ENCODE data around the gene RARRES2. TPM values are rescaled to one million over a fixed set of nuclear protein-coding genes. Genes with fewer than 3 reads are reported as not detected.

RARRES2 gene
- polyA plus RNA-seq, 3 donors = 40.9 to 55.6 (median 54.0) TPM

- no peak for DNase-seq
Measured at GRCh38 chr7:150344299-150344698, 2.9 kb upstream of the RARRES2 start.

- no peak for DNase-seq
Measured at GRCh38 chr7:150343225-150343624, 1.8 kb upstream of the RARRES2 start.

- DNase-seq = no peak
Measured at GRCh38 chr7:150342121-150342408, 636 bp upstream of the RARRES2 start.

- DNase-seq = no peak
Measured at GRCh38 chr7:150340875-150341262, 560 bp downstream of the RARRES2 start.

GRCh38 chr7:150340024-150340749 is 1.2 kb downstream of the RARRES2 start:
- DNase-seq = no peak

- no peak for DNase-seq
Measured at GRCh38 chr7:150339409-150339809, 2.0 kb downstream of the RARRES2 start.

DNA sequence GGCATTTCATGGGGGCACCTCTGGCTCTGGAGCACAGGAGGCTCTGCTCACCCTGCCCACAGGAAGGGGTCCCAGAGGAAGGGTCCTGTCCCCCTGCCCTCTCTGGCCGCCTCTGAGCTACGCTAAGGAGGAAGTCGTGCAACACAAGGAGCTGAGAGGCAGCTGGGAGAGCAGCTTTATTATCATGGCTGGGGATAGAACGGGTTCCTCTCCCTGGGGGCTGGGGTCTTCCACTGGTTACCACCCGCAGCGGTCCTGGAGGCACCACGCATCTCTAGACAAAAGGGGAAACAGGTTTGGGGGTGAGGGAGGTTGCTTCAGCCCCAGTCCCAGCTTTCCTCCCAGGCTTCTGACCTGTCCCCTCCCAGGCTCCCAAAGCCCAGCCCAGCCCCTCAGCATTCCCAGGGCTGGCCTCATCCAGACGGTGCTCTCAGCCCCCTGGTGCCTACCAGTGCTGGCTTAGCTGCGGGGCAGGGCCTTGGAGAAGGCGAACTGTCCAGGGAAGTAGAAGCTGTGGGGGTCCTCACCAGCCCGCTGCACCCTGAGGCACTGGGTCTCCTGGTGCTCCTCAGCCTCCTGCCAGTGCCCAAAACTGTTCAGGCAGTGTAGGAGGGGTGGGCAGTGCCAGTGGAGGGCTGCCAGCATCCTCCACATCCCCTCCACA is 3.1 kb downstream of the RARRES2 start:
- DNase-seq = no peak

GRCh38 chr7:150337659-150338081 is 3.8 kb downstream of the RARRES2 start:
- no peak for DNase-seq

GRCh38 chr7:150337179-150337578 is 4.2 kb downstream of the RARRES2 start:
- no peak for DNase-seq

- no peak for DNase-seq
Measured at GRCh38 chr7:150336746-150337145, 4.7 kb downstream of the RARRES2 start.

GRCh38 chr7:150335774-150336112 is 5.7 kb downstream of the RARRES2 start:
- DNase-seq = no peak

- no peak for DNase-seq
Measured at GRCh38 chr7:150335108-150335773, 6.2 kb downstream of the RARRES2 start.

GRCh38 chr7:150334108-150334507 is 7.3 kb downstream of the RARRES2 start:
- no peak for DNase-seq

DNA sequence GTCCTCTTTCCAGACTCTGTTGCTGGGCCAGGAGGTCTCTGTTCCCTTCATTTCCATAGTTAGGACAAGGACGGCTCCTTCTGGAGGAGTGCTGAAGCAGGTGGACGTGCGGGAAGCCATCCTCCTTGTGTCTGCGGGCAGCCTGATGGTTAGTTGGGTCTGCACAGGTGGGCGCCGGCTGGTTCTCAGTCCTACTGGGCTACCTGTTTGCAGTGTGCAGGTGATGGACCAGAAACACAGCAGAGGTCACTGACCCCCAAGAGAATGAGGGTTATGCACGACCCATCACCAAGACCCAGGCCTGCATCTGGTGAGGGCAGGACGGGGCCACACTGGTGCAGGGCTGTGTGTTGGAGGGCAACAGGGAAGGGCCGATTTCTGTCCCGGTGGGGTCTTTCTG is 7.8 kb downstream of the RARRES2 start:
- DNase-seq = no peak

GRCh38 chr7:150332852-150333635 is 8.4 kb downstream of the RARRES2 start:
- no peak for DNase-seq

- DNase-seq = no peak
Measured at GRCh38 chr7:150330211-150330885, 11.1 kb downstream of the RARRES2 start.

DNA sequence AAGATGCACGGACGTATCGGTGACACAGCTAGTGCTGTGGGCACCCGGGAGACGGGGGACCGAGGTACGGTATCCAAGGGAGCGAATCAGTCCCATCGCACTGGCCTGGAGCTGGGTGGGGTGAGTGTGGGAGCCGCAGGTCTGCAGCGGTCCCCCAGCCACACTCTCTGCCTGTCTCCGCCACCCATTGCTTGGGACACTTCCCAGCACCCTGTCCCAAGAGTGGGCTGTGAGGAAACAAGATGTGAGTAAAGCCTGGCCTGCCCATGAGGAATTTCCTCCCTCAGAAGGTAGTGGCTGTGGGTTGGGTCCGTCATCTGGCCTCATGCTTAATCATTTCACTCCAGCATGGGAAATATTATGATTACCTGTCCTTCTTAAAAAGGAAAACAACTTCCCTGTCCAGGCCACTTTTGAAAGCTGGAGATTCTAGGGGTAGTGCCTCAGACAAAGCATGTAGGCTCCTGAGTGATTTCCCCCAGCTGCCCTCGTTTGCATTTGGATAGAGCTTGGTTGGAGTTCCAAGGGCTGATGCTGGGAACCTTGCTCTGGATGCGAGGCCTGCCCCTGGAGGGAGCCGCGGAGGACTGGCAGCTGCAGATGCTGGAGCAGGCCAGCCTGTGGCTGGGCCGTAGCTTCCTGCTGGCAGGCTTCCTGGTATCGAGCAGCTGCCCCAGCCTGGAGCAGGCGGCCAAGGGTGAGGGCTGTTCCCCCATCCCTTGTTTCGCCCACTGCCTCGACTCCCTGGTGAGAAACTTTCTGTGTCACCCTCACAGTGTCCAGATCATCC is 11.9 kb downstream of the RARRES2 start:
- no peak for DNase-seq

DNA sequence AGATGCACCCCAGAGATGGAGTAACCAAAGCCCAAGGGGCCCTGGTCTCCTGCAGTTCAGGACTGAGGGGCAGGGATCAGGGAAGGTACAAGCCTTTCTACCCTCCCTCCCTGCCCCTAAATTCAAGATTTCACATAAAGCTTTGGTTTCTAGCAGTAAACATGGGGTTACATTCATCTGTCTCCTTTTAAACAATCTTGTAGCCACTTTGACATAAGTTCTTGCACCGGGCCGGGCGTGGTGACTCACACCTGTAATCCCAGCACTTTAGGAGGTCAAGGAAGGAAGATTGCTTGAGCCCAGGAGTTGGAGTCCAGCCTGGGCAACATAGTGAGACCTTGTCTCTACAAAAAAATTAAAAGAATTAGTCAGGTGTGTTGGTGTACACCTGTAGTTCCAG is 14.1 kb downstream of the RARRES2 start:
- DNase-seq = no peak

- no peak for DNase-seq
Measured at GRCh38 chr7:150326657-150327268, 14.7 kb downstream of the RARRES2 start.

- DNase-seq = no peak
Measured at GRCh38 chr7:150325901-150326300, 15.5 kb downstream of the RARRES2 start.

- no peak for DNase-seq
Measured at GRCh38 chr7:150325110-150325611, 16.3 kb downstream of the RARRES2 start.
